Inferior parietal cortex (tissue), 1 donor: ENCODE data around the gene CST5.
"Not testable (repeated sequence)": the region's sequence is repeated elsewhere in the genome, so short reads cannot be mapped to it uniquely, and the experiment has no call there.

Experiments
- DNase-seq: peaks from one replicate; pipeline ENCODE4 v3.0.0-alpha.2; 2016; ENCODE audit errors: extremely low spot score

The CST5 gene

DNA sequence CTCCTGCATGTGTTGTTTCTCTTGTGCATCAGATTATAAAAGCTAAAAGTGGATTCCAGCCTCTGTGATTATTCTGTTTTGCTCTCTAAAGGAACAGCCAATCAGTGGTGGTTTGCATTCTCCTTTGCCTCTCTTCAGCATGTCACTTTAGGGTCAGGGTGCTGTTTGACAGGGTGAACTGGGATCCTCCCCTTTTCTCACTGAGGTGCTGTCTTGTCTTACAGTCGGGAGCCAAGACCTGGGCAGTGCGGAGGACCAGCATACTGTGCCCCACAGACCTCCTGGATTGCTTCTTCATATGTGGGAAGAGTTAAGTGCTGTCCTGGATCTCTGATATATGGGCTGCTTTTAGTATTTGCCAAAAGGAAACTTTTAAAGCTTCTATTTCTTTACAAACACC lies 37.9 kb downstream of the CST5 start:
- DNase-seq: no peak

GRCh38 chr20:23835716-23836115 lies 43.8 kb downstream of the CST5 start:
- no peak for DNase-seq

DNA sequence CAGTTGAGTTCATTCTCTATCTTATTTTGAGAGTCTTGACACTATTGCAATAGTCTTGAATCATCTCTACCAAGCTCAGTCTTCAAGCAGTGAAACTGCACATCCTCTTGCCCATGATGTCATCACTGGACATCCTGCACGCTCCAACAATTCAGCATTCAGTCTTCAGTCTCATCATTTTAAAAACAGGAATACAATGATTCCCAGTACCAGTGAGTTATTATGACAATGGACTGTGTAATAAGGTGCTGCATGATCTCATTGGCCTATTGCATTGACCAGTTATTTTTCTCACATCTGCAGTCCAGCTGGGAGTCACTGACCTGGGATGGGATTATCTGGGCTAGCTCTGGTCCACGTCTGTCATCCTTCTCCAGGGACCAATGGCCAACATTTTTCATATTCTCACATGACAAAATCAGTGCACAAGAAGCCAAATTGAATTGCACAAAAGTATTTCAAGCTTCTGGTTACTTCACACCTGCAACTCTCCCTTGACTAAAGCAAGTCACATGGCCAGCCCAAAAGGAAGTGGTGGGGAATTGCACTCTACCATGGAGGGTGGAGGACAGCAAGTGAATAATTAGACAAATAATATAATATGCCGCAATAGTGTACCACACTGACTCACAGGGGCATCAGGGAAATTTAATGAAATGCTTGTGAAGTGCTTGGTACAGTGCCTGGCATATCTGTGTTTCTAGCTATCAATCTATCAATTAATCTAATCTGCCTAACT lies 46.6 kb downstream of the CST5 start:
- DNase-seq: no peak

DNA sequence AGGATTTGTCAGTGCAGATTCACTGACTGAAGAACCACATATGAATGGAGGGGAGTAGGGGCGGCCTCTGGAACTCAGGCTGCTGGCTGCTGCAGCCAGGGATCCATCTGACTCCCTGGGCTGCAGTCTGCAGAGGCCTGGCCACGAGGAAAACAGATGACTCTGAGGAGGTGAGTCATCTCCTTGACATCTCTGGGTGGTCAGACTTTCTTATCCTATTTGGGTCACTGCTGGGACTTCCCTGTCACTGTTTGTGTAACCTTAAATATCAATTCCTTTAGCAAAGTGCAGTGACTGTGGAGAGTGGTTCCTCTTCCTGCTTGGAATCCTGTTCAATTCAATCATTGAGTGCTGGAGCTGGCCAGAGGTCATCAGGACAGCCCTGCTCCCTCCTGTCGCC lies 47.6 kb downstream of the CST5 start:
- not testable (repeated sequence) for DNase-seq

DNA sequence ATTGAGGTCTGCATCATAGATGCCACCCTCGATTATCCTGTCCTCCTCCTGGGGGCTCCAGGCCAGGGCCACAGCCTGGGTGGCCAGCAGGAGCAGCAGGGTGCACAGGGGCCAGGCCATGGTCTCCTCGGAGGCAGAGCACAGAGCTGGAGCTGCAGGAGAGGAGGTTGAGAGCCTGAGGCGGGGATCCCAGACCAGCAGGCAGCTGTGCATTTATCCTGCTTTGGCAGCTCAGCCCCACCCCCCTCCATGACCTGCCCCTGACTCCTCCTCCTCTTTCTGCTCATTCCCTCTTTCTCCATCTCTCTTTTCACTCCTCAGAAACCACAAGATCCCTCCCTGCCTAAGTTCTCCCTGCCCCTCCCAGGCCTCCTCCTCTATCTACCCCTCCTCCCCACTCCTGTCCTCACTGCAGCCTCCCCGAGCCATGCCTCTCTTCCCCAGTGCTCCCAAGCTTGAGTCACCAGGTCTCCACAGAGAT lies 53.0 kb downstream of the CST5 start, which contains the start of gene CST2:
TSS of gene CST2 (minus strand) at position 189 of the 481 bp plus-strand sequence. CDS start at position 120, 69 bp downstream.
- no peak for DNase-seq
